HL-60 (cell line): ENCODE data around the gene CACNA1H.

Source experiments
- GABPA ChIP-seq: IDR thresholded peaks from 2 replicates; pipeline ENCODE4 v1.6.1; 2012; ENCODE audit warnings: low read depth
- POLR2AphosphoS5 ChIP-seq: IDR thresholded peaks from 2 replicates; pipeline ENCODE4 v1.6.1; 2012; ENCODE audit warnings: low read depth
- SPI1 ChIP-seq: IDR thresholded peaks from 2 replicates; pipeline ENCODE4 v1.6.1; 2012; ENCODE audit warnings: low read depth, mild to moderate bottlenecking, borderline replicate concordance
- TF ChIP-seq, protein P1 (sequence below): IDR thresholded peaks from one replicate; pipeline ENCODE4 v1.5.1; 2011; ENCODE audit warnings: low read length, control low read depth, inconsistent platforms; ENCODE audit not compliant: insufficient read depth
- TF ChIP-seq, protein P2 (sequence below): IDR thresholded peaks from 2 replicates; pipeline ENCODE4 v1.6.1; 2012; ENCODE audit warnings: low read depth; ENCODE audit not compliant: insufficient replicate concordance

DNA sequence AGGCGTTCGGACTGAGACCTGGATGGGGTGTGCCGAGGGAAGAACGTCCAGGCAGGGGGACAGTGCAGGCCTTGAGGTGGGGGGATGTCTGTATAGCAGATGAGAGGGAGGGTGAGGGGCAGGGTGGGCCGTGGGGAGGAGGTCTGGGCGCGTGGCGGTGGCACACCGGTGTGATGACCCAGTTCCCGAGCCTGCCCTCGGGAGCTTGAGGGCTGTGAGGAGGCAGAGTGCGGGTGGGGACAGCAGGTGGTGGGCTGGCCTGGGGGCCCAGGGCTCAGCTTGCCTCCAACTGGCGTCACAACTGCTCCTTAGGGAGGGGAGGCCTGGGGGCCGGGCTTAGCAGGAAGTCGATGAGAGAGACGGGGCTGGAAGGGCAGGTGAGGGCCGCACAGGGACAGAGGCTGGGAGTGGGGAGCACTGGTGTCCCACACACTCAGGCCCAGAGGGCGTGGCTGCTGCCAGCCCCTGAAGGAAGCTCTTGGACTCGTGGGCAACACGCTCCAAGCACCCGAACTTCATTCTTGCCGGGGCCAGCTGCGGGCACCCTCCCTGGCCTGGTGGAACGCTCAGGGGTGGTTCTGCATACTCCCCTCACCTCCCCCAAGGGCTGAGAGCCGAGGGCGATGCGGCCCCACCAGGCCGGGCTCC, 6.5 kb downstream of the CACNA1H start:
- TF ChIP-seq, protein P1, sequence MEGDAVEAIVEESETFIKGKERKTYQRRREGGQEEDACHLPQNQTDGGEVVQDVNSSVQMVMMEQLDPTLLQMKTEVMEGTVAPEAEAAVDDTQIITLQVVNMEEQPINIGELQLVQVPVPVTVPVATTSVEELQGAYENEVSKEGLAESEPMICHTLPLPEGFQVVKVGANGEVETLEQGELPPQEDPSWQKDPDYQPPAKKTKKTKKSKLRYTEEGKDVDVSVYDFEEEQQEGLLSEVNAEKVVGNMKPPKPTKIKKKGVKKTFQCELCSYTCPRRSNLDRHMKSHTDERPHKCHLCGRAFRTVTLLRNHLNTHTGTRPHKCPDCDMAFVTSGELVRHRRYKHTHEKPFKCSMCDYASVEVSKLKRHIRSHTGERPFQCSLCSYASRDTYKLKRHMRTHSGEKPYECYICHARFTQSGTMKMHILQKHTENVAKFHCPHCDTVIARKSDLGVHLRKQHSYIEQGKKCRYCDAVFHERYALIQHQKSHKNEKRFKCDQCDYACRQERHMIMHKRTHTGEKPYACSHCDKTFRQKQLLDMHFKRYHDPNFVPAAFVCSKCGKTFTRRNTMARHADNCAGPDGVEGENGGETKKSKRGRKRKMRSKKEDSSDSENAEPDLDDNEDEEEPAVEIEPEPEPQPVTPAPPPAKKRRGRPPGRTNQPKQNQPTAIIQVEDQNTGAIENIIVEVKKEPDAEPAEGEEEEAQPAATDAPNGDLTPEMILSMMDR, result no peak
- TF ChIP-seq POLR2AphosphoS5, result no peak
- TF ChIP-seq, protein P2, sequence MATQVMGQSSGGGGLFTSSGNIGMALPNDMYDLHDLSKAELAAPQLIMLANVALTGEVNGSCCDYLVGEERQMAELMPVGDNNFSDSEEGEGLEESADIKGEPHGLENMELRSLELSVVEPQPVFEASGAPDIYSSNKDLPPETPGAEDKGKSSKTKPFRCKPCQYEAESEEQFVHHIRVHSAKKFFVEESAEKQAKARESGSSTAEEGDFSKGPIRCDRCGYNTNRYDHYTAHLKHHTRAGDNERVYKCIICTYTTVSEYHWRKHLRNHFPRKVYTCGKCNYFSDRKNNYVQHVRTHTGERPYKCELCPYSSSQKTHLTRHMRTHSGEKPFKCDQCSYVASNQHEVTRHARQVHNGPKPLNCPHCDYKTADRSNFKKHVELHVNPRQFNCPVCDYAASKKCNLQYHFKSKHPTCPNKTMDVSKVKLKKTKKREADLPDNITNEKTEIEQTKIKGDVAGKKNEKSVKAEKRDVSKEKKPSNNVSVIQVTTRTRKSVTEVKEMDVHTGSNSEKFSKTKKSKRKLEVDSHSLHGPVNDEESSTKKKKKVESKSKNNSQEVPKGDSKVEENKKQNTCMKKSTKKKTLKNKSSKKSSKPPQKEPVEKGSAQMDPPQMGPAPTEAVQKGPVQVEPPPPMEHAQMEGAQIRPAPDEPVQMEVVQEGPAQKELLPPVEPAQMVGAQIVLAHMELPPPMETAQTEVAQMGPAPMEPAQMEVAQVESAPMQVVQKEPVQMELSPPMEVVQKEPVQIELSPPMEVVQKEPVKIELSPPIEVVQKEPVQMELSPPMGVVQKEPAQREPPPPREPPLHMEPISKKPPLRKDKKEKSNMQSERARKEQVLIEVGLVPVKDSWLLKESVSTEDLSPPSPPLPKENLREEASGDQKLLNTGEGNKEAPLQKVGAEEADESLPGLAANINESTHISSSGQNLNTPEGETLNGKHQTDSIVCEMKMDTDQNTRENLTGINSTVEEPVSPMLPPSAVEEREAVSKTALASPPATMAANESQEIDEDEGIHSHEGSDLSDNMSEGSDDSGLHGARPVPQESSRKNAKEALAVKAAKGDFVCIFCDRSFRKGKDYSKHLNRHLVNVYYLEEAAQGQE, result no peak
- TF ChIP-seq SPI1, result no peak
- TF ChIP-seq GABPA, result no peak
